BLaER1 (cell line): ENCODE results near the gene C19orf73.
"Not testable (repeated sequence)": the region's sequence is repeated elsewhere in the genome, so short reads cannot be mapped to it uniquely, and the experiment has no call there.

Source experiments
- H3K27ac ChIP-seq: shearing (Covaris generic); formaldehyde crosslinking; 2 replicates; pipeline ENCODE4 v1.8.1; 2022
- H3K27me3 ChIP-seq: shearing (Covaris generic); formaldehyde crosslinking; 2 replicates; pipeline ENCODE4 v1.8.1; 2022
- H3K36me3 ChIP-seq: shearing (Covaris generic); formaldehyde crosslinking; 2 replicates; pipeline ENCODE4 v1.8.1; 2022
- H3K4me1 ChIP-seq: shearing (Covaris generic); formaldehyde crosslinking; 2 replicates; pipeline ENCODE4 v1.8.1; 2022
- H3K4me2 ChIP-seq: shearing (Covaris generic); formaldehyde crosslinking; 2 replicates; pipeline ENCODE4 v1.8.1; 2022
- H3K4me3 ChIP-seq: shearing (Covaris generic); formaldehyde crosslinking; 2 replicates; pipeline ENCODE4 v1.8.1; 2022
- H3K9ac ChIP-seq: shearing (Covaris generic); formaldehyde crosslinking; 2 replicates; pipeline ENCODE4 v1.8.1; 2022
- H3K9me3 ChIP-seq: shearing (Covaris generic); formaldehyde crosslinking; 2 replicates; pipeline ENCODE4 v1.8.1; 2022
- H4K20me1 ChIP-seq: shearing (Covaris generic); formaldehyde crosslinking; 2 replicates; pipeline ENCODE4 v1.8.1; 2022
- Cebpa-rat ChIP-seq: shearing (Covaris generic); IDR thresholded peaks from 2 replicates; pipeline ENCODE4 v1.8.1; 2022

C19orf73 gene

DNA sequence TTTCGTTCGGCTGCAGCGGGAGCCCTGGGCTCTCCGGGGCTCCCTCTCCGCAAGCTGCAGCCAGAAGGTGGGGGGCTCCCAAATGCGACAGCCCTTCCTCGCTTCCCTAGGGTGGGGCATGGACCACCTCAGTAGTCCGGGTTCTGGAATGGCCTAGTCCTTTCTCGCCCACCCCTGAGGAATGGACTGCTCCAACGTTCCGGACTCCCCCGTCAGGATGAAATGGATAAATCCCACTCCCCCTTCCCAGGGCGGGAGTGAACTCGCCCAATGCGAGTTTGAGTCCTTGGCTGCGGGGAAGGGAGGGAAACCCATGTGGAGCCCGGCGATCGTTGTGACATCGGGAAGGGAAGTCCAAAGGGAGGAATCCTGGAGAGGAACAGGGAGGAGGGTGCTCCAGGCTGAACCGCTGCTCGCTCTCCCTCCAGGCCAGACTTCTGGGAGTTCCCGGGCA, 30.7 kb upstream of the C19orf73 start:
- Histone ChIP-seq H3K4me1 (peaks cover 71% of the 10 kb centered on the region), H3K9me3 (no peaks in the 10 kb centered on the region), H4K20me1 (0 out of 2 replicates have a peak, but pooled peaks cover 4% of the 10 kb centered on the region), H3K27me3 (no peaks in the 10 kb centered on the region), H3K27ac (peak overlapping the region; percentile 84), H3K4me2 (peak overlapping the region; percentile 95), H3K36me3 (no peaks in the 10 kb centered on the region), H3K9ac (peak overlapping the region; percentile 83), H3K4me3 (peak overlapping the region; percentile 83)
- TF ChIP-seq Cebpa-rat = no peak

GRCh38 chr19:49148784-49149651, 30.1 kb upstream of the C19orf73 start:
- H3K4me2 ChIP-seq = peak overlapping the region; percentile 95
- peak overlapping the region; percentile 84 for H3K27ac ChIP-seq

GRCh38 chr19:49148044-49148682, 29.2 kb upstream of the C19orf73 start:
- H3K36me3 ChIP-seq = no peaks in the 10 kb centered on the region
- H3K4me1 ChIP-seq = peaks cover 60% of the 10 kb centered on the region
- peak overlapping the region; percentile 95 for H3K4me2 ChIP-seq
- H3K27ac ChIP-seq = no peak overlapping the region
- H3K9ac ChIP-seq = no peak overlapping the region
- TF ChIP-seq Cebpa-rat = no peak
- H3K27me3 ChIP-seq = no peaks in the 10 kb centered on the region
- no peaks in the 10 kb centered on the region for H3K9me3 ChIP-seq
- H3K4me3 ChIP-seq = peak overlapping the region; percentile 83; the same call in 1 of the 2 replicates
- H4K20me1 ChIP-seq = 0 out of 2 replicates have a peak, but pooled peaks cover 4% of the 10 kb centered on the region

More at GRCh38 chr19:49148784-49149651, 30.1 kb upstream of the C19orf73 start:
- 0 out of 2 replicates have a peak, but pooled peaks cover 4% of the 10 kb centered on the region for H4K20me1 ChIP-seq
- H3K4me3 ChIP-seq = peak overlapping the region; percentile 83
- H3K9me3 ChIP-seq = no peaks in the 10 kb centered on the region
- TF ChIP-seq Cebpa-rat = no peak
- H3K27me3 ChIP-seq = no peaks in the 10 kb centered on the region
- H3K4me1 ChIP-seq = peaks cover 65% of the 10 kb centered on the region
- no peaks in the 10 kb centered on the region for H3K36me3 ChIP-seq
- H3K9ac ChIP-seq = peak overlapping the region; percentile 83

DNA sequence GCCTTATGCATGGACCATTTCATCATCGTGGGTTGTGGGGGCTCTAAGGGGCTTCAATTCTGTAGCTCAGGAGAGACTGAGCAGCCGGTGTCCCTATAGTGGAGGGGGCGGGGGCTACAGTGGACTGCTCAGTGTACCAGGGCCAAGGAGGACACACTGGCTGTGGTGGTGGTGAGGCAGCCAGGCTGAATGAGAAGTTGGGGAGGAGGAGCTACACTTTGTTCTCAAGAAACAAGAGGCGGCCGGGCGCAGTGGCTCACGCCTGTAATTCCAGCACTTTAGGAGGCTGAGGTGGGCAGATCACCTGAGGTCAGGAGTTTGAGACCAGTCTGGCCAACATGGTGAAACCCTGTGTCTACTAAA, 27.4 kb upstream of the C19orf73 start:
- Histone ChIP-seq H3K4me1 (peaks cover 62% of the 10 kb centered on the region), H3K4me2 (peak overlapping the region; percentile 71)
- not testable (repeated sequence) for H4K20me1 ChIP-seq, H3K9me3 ChIP-seq, H3K4me3 ChIP-seq, H3K27ac ChIP-seq, H3K36me3 ChIP-seq, H3K27me3 ChIP-seq, H3K9ac ChIP-seq

- Histone ChIP-seq H3K4me2 (peak overlapping the region; percentile 71), H3K9ac (no peak overlapping the region), H4K20me1 (0 out of 2 replicates have a peak, but pooled peaks cover 4% of the 10 kb centered on the region), H3K27me3 (no peaks in the 10 kb centered on the region), H3K27ac (no peak overlapping the region), H3K4me1 (peaks cover 62% of the 10 kb centered on the region), H3K9me3 (no peaks in the 10 kb centered on the region), H3K36me3 (no peaks in the 10 kb centered on the region), H3K4me3 (peak overlapping the region; percentile 51)
- TF ChIP-seq Cebpa-rat = no peak
Measured at GRCh38 chr19:49145573-49146407, 26.8 kb upstream of the C19orf73 start.

DNA sequence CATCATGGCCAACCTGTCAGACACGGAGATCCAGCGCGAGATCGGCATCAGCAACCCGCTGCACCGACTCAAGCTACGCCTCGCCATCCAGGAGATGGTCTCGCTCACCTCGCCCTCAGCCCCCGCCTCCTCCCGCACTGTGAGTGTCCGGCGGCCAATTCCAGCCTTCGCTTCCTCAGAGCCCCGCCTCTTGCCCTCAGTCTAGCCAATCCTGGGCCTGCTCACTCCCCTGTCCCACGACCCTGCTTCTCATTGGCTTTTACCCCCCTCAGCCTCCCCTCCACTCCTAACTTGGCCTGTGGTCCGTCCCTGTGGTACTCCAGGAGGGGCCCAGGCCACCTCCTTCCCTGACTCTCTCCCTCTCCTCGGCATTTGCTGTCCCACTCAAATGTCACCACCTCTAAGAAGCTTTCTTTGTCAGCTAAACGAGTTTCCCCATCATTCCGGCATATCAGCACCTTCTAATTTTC, 24.0 kb upstream of the C19orf73 start:
- TF ChIP-seq Cebpa-rat = no peak
- Histone ChIP-seq H3K9me3 (no peaks in the 10 kb centered on the region), H3K4me2 (peak overlapping the region; percentile 89), H3K36me3 (no peaks in the 10 kb centered on the region), H4K20me1 (no peaks in the 10 kb centered on the region), H3K9ac (peak overlapping the region; percentile 57; the same call in 1 of the 2 replicates), H3K4me1 (peaks cover 64% of the 10 kb centered on the region), H3K4me3 (peak overlapping the region; percentile 63), H3K27ac (no peak overlapping the region), H3K27me3 (no peaks in the 10 kb centered on the region)

DNA sequence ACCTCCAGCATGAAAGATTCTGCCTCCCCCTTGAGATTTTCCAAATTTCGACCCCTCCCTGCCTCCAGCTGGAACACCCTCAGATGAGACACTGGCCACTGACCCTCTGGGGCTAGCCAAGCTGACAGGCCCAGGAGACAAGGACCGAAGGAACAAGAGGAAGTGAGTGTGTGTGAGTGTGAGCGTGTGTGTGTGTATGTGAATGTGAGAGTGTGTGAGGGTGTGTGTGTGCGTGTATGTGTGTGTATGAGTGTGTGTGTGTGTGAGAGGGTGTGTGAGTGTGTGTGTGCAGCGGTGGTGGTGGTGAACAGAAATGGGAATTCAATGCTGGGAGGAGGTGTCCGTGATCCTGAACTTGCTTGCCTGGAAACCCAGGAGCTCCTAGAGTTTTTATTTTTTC, 22.4 kb upstream of the C19orf73 start:
- Histone ChIP-seq H3K4me1 (peaks cover 58% of the 10 kb centered on the region), H3K27ac (no peak overlapping the region), H3K9me3 (no peaks in the 10 kb centered on the region), H3K27me3 (no peaks in the 10 kb centered on the region), H3K4me2 (peak overlapping the region; percentile 89), H3K9ac (no peak overlapping the region), H4K20me1 (no peaks in the 10 kb centered on the region), H3K4me3 (no peak overlapping the region), H3K36me3 (peaks cover 14% of the 10 kb centered on the region)
- no peak for TF ChIP-seq Cebpa-rat

DNA sequence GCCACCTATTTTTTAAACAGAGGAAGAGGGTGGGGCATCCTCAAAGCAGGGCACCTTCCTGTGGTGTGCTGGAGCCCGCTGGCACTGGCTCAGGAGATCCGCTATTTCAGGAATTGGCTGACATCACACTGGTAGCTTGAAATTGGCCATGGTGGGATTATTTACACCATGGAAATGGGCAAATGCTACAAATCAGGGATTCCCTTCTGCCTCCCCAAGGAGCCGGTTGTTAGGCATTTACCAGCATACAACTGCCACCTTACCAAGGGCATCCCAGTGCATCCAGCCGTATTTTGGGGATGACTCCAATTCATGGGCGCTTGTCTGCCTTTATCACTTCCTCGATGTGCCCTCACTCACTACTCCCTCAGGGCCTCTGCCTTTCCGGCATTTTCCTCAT, 22.0 kb upstream of the C19orf73 start:
- no peak for TF ChIP-seq Cebpa-rat
- no peak overlapping the region for H3K27ac ChIP-seq
- no peaks in the 10 kb centered on the region for H3K9me3 ChIP-seq
- H3K27me3 ChIP-seq = no peaks in the 10 kb centered on the region
- H3K36me3 ChIP-seq = peaks cover 18% of the 10 kb centered on the region
- H3K4me1 ChIP-seq = peaks cover 54% of the 10 kb centered on the region
- H4K20me1 ChIP-seq = no peaks in the 10 kb centered on the region
- H3K9ac ChIP-seq = no peak overlapping the region
- H3K4me2 ChIP-seq = peak overlapping the region; percentile 89
- no peak overlapping the region for H3K4me3 ChIP-seq

DNA sequence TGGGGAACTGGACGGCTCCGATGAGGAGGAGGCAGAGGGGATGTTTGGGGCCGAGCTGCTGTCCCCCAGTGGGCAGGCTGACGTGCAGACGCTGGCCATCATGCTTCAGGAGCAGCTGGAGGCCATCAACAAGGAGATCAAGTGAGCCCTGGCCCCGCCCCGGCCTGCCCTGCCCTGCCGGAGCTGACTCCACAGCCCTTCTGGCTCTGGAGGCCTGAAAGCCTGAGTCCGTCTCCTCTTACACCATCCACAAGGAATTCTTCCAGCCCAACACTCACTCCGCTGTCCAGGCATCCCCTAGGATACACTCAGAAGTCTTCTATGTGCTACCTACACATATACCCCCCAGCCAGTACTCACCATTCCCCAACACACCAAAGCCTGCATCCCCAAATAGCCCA, 17.8 kb upstream of the C19orf73 start:
- Histone ChIP-seq H3K27ac (no peak overlapping the region), H3K4me2 (no peak overlapping the region), H3K4me3 (no peak overlapping the region), H3K4me1 (peaks cover 27% of the 10 kb centered on the region), H3K36me3 (peaks cover 52% of the 10 kb centered on the region), H3K9me3 (no peaks in the 10 kb centered on the region), H4K20me1 (no peaks in the 10 kb centered on the region), H3K9ac (no peak overlapping the region), H3K27me3 (no peaks in the 10 kb centered on the region; the same call in 1 of the 2 replicates)
- no peak for TF ChIP-seq Cebpa-rat
